Testis (tissue), 3 donors: ENCODE results near the gene ST3GAL5. TPM values are rescaled to one million over a fixed set of nuclear protein-coding genes. Genes with fewer than 3 reads are reported as not detected.

Source experiments
- DNase-seq: peaks from one replicate; pipeline ENCODE4 v3.0.0-alpha.2; 2019
- H3K27ac ChIP-seq, 2 donors: fragments of 200-600 bp; sonication (generic); one replicate each; pipeline ENCODE4 v1.5.1; 2019
- H3K27me3 ChIP-seq: fragments of 200-600 bp; sonication (generic); one replicate; pipeline ENCODE4 v1.5.1; 2019
- H3K36me3 ChIP-seq: fragments of 200-600 bp; sonication (generic); one replicate; pipeline ENCODE4 v1.5.1; 2017; ENCODE audit warnings: low read depth; ENCODE audit errors: missing control alignments
- H3K4me1 ChIP-seq: fragments of 200-600 bp; sonication (generic); one replicate; pipeline ENCODE4 v1.5.1; 2019
- H3K4me3 ChIP-seq, 2 donors: fragments of 200-600 bp; sonication (generic); one replicate each; pipeline ENCODE4 v1.5.1; 2017 to 2019
- H3K9me3 ChIP-seq: fragments of 200-600 bp; sonication (generic); one replicate; pipeline ENCODE4 v1.5.1; 2017
- POLR2A ChIP-seq: fragments of 450-650 bp; IDR thresholded peaks from one replicate; pipeline ENCODE4 v1.6.1; 2017; ENCODE audit warnings: antibody characterized with exemption, mild to moderate bottlenecking, moderate library complexity
- WGBS, 2 donors: methylation state at CpG; one replicate each; pipeline ENCODE4 v1.1.5; 2018; 5-methylcytosine and 5-hydroxymethylcytosine counted together
- intact Hi-C: fragments of 100-400 bp; cut with DNase I; formaldehyde crosslinking; loops from one replicate; pipeline ENCODE4 v1.15.1; 2023; ENCODE audit warnings: low total_unique reads
- polyA plus RNA-seq: library from polyadenylated mRNA; stranded (reverse); fragments of 350-450 nt; fragmentation: Illumina TruSeq; extraction: RNeasy Lipid Tissue Mini Kit (QIAGEN cat#74804); gene quantifications from one replicate; pipeline ENCODE4 v1.2.3, GENCODE V29; 2014; ENCODE audit warnings: low read depth, low replicate concordance; ENCODE audit not compliant: insufficient read depth
- total RNA-seq, 2 donors: library from RNA; depleted of rRNA; stranded (reverse); fragments of >200 nt; gene quantifications; one replicate each; pipeline ENCODE4 v1.2.3, GENCODE V29; 2016
- TF ChIP-seq, protein P1 (sequence below), 3 experiments: fragments of 450-650 bp in 2 of 3; fragments of 200-600 bp in 1 of 3; sonication (generic) in 1 of 3; IDR thresholded peaks; one replicate each; pipeline ENCODE4 v1.5.1; 2016 to 2019; ENCODE audit warnings: antibody characterized with exemption in 3 of 3, mild to moderate bottlenecking in 2 of 3, moderate library complexity in 1 of 3

Gene ST3GAL5
- total and polyA plus RNA-seq, 3 donors from 2014 or later, result 38.3 to 60.0 (median 48.2) TPM

- Histone ChIP-seq H3K4me1 (peaks cover 46% of the 10 kb centered on the region), H3K27ac (no peak overlapping the region), H3K36me3 (no peaks in the 10 kb centered on the region), H3K27me3 (no peaks in the 10 kb centered on the region), H3K9me3 (no peaks in the 10 kb centered on the region), H3K4me3 (no peak overlapping the region)
- WGBS, 2 donors, result 73 to 83% methylated on average over 4 of the region's 4 CpGs
- DNase-seq, result no peak
- TF ChIP-seq, protein P1, sequence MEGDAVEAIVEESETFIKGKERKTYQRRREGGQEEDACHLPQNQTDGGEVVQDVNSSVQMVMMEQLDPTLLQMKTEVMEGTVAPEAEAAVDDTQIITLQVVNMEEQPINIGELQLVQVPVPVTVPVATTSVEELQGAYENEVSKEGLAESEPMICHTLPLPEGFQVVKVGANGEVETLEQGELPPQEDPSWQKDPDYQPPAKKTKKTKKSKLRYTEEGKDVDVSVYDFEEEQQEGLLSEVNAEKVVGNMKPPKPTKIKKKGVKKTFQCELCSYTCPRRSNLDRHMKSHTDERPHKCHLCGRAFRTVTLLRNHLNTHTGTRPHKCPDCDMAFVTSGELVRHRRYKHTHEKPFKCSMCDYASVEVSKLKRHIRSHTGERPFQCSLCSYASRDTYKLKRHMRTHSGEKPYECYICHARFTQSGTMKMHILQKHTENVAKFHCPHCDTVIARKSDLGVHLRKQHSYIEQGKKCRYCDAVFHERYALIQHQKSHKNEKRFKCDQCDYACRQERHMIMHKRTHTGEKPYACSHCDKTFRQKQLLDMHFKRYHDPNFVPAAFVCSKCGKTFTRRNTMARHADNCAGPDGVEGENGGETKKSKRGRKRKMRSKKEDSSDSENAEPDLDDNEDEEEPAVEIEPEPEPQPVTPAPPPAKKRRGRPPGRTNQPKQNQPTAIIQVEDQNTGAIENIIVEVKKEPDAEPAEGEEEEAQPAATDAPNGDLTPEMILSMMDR (IDR thresholded peaks at IDR 0.05), result no peak
- TF ChIP-seq POLR2A, result no peak
- intact Hi-C loops, result loop anchor here (5.0 kb wide), 1 partner anchor 56 kb away; no protein-coding TSS in a partner anchor
Measured at GRCh38 chr2:85793584-85793983, 95.2 kb downstream of the ST3GAL5 start.

DNA sequence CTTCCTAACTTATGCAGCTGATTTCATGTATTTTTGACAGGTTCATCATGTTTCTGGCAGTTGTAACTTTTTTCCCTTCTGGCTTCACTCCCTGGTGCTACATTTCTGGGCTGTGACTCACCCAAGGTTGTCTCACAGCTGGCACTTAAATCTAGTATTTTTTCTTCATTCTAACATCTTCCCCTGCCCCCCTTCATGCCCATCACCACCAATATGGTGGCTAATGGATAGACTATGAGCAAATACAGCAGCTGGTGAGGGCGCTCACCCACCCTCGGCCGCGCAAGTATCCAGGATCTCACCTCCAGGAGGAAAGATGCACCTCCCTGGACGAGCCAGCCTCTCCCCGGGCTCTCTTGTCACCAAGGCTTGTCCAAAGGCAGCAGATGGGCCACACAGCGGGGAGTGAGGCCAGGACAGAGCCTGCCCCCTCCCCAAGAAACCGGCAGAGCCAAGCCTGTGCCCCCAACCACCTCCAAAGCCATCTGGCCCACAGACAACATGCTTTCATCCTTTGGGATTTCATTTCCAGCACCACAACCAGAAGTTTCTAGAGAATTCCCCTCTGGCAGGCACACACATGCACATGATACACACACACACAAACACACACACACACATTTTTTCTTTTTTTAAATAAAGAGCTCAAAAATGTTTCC, 95.9 kb downstream of the ST3GAL5 start:
- intact Hi-C loops, result loop anchor here (5.0 kb wide), 1 partner anchor 56 kb away; no protein-coding TSS in a partner anchor
- Histone ChIP-seq H3K4me1 (peaks cover 46% of the 10 kb centered on the region), H3K36me3 (no peaks in the 10 kb centered on the region), H3K4me3 (no peak overlapping the region), H3K27ac (peak overlapping the region; percentile 49 to 85), H3K27me3 (no peaks in the 10 kb centered on the region), H3K9me3 (no peaks in the 10 kb centered on the region)
- WGBS, 2 donors, result 72 to 74% methylated on average over 8 of the region's 8 CpGs
- TF ChIP-seq, protein P1 (IDR thresholded peaks at IDR 0.05), result no peak
- TF ChIP-seq POLR2A, result no peak
- DNase-seq, result no peak

- Histone ChIP-seq H3K4me3 (no peak overlapping the region), H3K27ac (peak overlapping the region; percentile 49 to 85), H3K27me3 (no peaks in the 10 kb centered on the region), H3K36me3 (no peaks in the 10 kb centered on the region), H3K4me1 (peaks cover 45% of the 10 kb centered on the region), H3K9me3 (no peaks in the 10 kb centered on the region)
- WGBS, 2 donors, result 61 to 64% methylated on average over 17 to 22 of the region's 22 CpGs
- intact Hi-C loops, result loop anchor here (5.0 kb wide), 1 partner anchor 55 kb away; no protein-coding TSS in a partner anchor
- peak; percentile 41 for DNase-seq
- TF ChIP-seq POLR2A, result no peak
- TF ChIP-seq, protein P1 (IDR thresholded peaks at IDR 0.05), result no peak
Measured at GRCh38 chr2:85791704-85792565, 96.9 kb downstream of the ST3GAL5 start.

GRCh38 chr2:85790499-85791188, 98.1 kb downstream of the ST3GAL5 start:
- no peak overlapping the region for H3K27ac ChIP-seq
- H3K27me3 ChIP-seq, result no peaks in the 10 kb centered on the region
- H3K4me1 ChIP-seq, result peaks cover 32% of the 10 kb centered on the region
- WGBS, 2 donors, result 74 to 89% methylated on average over 8 to 12 of the region's 12 CpGs
- H3K4me3 ChIP-seq, result no peak overlapping the region
- DNase-seq, result no peak
- TF ChIP-seq POLR2A, result no peak
- TF ChIP-seq, protein P1 (IDR thresholded peaks at IDR 0.05), result no peak
- no peaks in the 10 kb centered on the region for H3K9me3 ChIP-seq
- intact Hi-C loops, result loop anchor here (5.0 kb wide), 1 partner anchor 53 kb away; no protein-coding TSS in a partner anchor
- no peaks in the 10 kb centered on the region for H3K36me3 ChIP-seq
